GM23338 (cell line): ENCODE measurements around the gene RNF20. TPM values are rescaled to one million over a fixed set of nuclear protein-coding genes. Genes with fewer than 3 reads are reported as not detected.
"Not testable (repeated sequence)": the region's sequence is repeated elsewhere in the genome, so short reads cannot be mapped to it uniquely, and the experiment has no call there.

Source experiments
- ATAC-seq: fragments of 200-7000 bp; cut with Tn5 transposase; 3 replicates; pipeline ENCODE4 v1.9.1; 2020
- DNase-seq: peaks from one replicate; pipeline ENCODE4 v3.0.0-alpha.2; 2015; ENCODE audit warnings: low spot score
- H2AFZ ChIP-seq: fragments of 200-600 bp; sonication (generic); 2 replicates; pipeline ENCODE4 v1.8.0; 2016; ENCODE audit warnings: antibody characterized with exemption, mild to moderate bottlenecking, moderate library complexity
- H3F3A ChIP-seq: fragments of 200-600 bp; sonication (generic); replicated peaks from 2 replicates; pipeline ENCODE4 v1.8.0; 2017; ENCODE audit warnings: antibody characterized with exemption, mixed run types, low read depth
- H3K27ac ChIP-seq: fragments of 200-600 bp; sonication (generic); 2 replicates; pipeline ENCODE4 v1.6.1; 2016; ENCODE audit warnings: low read depth
- H3K27me3 ChIP-seq: fragments of 200-600 bp; sonication (generic); 2 replicates; pipeline ENCODE4 v1.8.0; 2016; ENCODE audit warnings: mild to moderate bottlenecking, mixed run types, moderate library complexity; ENCODE audit not compliant: insufficient read depth
- H3K36me3 ChIP-seq: fragments of 200-600 bp; sonication (generic); 2 replicates; pipeline ENCODE4 v1.8.0; 2016; ENCODE audit warnings: mild to moderate bottlenecking; ENCODE audit not compliant: insufficient read depth
- H3K4me1 ChIP-seq: fragments of 200-600 bp; sonication (generic); 2 replicates; pipeline ENCODE4 v1.8.0; 2016; ENCODE audit warnings: mild to moderate bottlenecking, moderate library complexity; ENCODE audit not compliant: insufficient read depth
- H3K4me2 ChIP-seq: fragments of 200-600 bp; sonication (generic); 2 replicates; pipeline ENCODE4 v1.7.1; 2017; ENCODE audit warnings: mixed run types
- H3K4me3 ChIP-seq: fragments of 200-600 bp; sonication (generic); 2 replicates; pipeline ENCODE4 v1.6.1; 2016; ENCODE audit warnings: mixed run types
- H3K79me2 ChIP-seq: fragments of 200-600 bp; sonication (generic); replicated peaks from 2 replicates; pipeline ENCODE4 v1.8.0; 2017; ENCODE audit warnings: mild to moderate bottlenecking; ENCODE audit not compliant: insufficient read depth
- H3K9me2 ChIP-seq: fragments of 200-600 bp; sonication (generic); 2 replicates; pipeline ENCODE4 v1.8.0; 2017; ENCODE audit not compliant: insufficient read depth
- H4K20me1 ChIP-seq: fragments of 200-600 bp; sonication (generic); replicated peaks from 2 replicates; pipeline ENCODE4 v1.8.0; 2017; ENCODE audit warnings: mild to moderate bottlenecking; ENCODE audit not compliant: insufficient read depth
- H3K27ac Mint-ChIP-seq: 2 replicates; pipeline ENCODE4 v1.8.0; 2020; ENCODE audit warnings: inconsistent platforms, mild to moderate bottlenecking, moderate library complexity, mixed read lengths
- H3K27me3 Mint-ChIP-seq: 3 replicates; pipeline ENCODE4 v1.8.0; 2022; ENCODE audit warnings: low read depth, mild to moderate bottlenecking, moderate library complexity, mixed read lengths, inconsistent platforms; ENCODE audit not compliant: insufficient read depth, poor library complexity
- H3K36me3 Mint-ChIP-seq: 3 replicates; pipeline ENCODE4 v1.8.0; 2021; ENCODE audit warnings: low read depth, mild to moderate bottlenecking, inconsistent platforms, moderate library complexity, mixed read lengths
- H3K4me1 Mint-ChIP-seq: 3 replicates; pipeline ENCODE4 v1.8.0; 2020; ENCODE audit warnings: mild to moderate bottlenecking, inconsistent platforms, mixed read lengths
- H3K4me3 Mint-ChIP-seq: 3 replicates; pipeline ENCODE4 v1.8.0; 2021; ENCODE audit warnings: moderate library complexity, mild to moderate bottlenecking, inconsistent platforms, mixed read lengths
- H3K9me3 Mint-ChIP-seq: 3 replicates; pipeline ENCODE4 v1.8.0; 2020; ENCODE audit warnings: moderate library complexity, mild to moderate bottlenecking, inconsistent platforms, mixed read lengths
- CREB1 ChIP-seq: fragments of 250-450 bp; sonication (Bioruptor Pico); IDR thresholded peaks from 2 replicates; pipeline ENCODE4 v1.5.0; 2020; ENCODE audit warnings: low read depth, mild to moderate bottlenecking, moderate library complexity
- ETS1 ChIP-seq: IDR thresholded peaks from 2 replicates; pipeline ENCODE4 v1.6.1; 2016; ENCODE audit warnings: antibody characterized with exemption
- EZH2 ChIP-seq: fragments of 200-600 bp; sonication (generic); IDR thresholded peaks from one replicate; pipeline ENCODE4 v1.8.0; 2017; ENCODE audit warnings: antibody characterized with exemption, mild to moderate bottlenecking, low read depth; ENCODE audit not compliant: unreplicated experiment
- EZH2phosphoT487 ChIP-seq: fragments of 200-600 bp; sonication (generic); IDR thresholded peaks from one replicate; pipeline ENCODE4 v1.8.1; 2018; ENCODE audit warnings: antibody characterized with exemption; ENCODE audit not compliant: unreplicated experiment
- JUNB ChIP-seq: IDR thresholded peaks from one replicate; pipeline ENCODE4 v1.6.1; 2016; ENCODE audit warnings: antibody characterized with exemption; ENCODE audit not compliant: unreplicated experiment
- POLR2AphosphoS5 ChIP-seq: IDR thresholded peaks from 2 replicates; pipeline ENCODE4 v1.6.1; 2016; ENCODE audit warnings: antibody characterized with exemption, low read depth
- STAT1 ChIP-seq: IDR thresholded peaks from one replicate; pipeline ENCODE4 v1.6.1; 2016; ENCODE audit warnings: antibody characterized with exemption; ENCODE audit not compliant: unreplicated experiment
- ZNF114 ChIP-seq: fragments of 250-450 bp; sonication (Bioruptor Pico); IDR thresholded peaks from 2 replicates; pipeline ENCODE4 v1.5.0; 2020; ENCODE audit warnings: mild to moderate bottlenecking, moderate library complexity
- ZNF331 ChIP-seq: fragments of 250-450 bp; sonication (Bioruptor Pico); IDR thresholded peaks from 2 replicates; pipeline ENCODE4 v1.5.0; 2020; ENCODE audit warnings: low read depth, mild to moderate bottlenecking, moderate library complexity
- polyA plus RNA-seq: library from polyadenylated mRNA; unstranded; fragments of >200 nt; fragmentation: Nextera tagmentation; extraction: Ambion mirVana; gene quantifications from 2 replicates; pipeline ENCODE4 v1.2.1, GENCODE V29; 2016
- total RNA-seq: library from RNA; depleted of rRNA; stranded (reverse); fragments of >200 nt; shearing (Covaris generic); gene quantifications from 2 replicates; pipeline ENCODE4 v1.2.3, GENCODE V29; 2014
- TF ChIP-seq, protein P1 (sequence below): IDR thresholded peaks from one replicate; pipeline ENCODE4 v1.6.1; 2018; ENCODE audit warnings: antibody characterized with exemption; ENCODE audit not compliant: unreplicated experiment
- TF ChIP-seq, protein P2 (sequence below): fragments of 250-450 bp; sonication (Bioruptor Pico); IDR thresholded peaks from 2 replicates; pipeline ENCODE4 v1.5.0; 2020; ENCODE audit warnings: mild to moderate bottlenecking, moderate library complexity

RNF20 gene
- total and polyA plus RNA-seq, 2 experiments from 2014 or later = 33.6 to 36.2 TPM

DNA sequence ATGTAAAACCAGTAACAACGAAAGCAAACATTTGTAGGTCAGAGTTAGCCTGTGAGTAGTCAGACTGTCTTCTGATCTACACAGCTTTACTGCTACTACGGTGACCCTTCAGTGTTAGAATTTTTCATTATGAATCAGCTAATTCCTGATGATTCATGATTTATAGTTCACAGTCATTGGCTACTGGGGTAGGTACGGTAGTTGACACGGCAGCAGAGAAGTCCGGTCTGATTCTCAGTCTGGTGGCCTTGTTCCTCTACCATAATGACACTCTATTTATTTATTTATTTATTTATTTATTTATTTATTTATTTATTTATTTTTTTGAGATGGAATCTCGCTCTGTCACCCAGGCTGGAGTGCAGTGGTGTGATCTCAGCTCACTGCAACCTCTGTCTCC lies 56.4 kb downstream of the RNF20 start:
- H3K27ac ChIP-seq, H3K36me3 ChIP-seq, H3K27ac Mint-ChIP-seq, H3K36me3 Mint-ChIP-seq, H3K9me3 Mint-ChIP-seq, ATAC-seq, H3K4me3 Mint-ChIP-seq, H2AFZ ChIP-seq, H3K4me1 ChIP-seq, H3K9me2 ChIP-seq, H3K27me3 ChIP-seq, H3K27me3 Mint-ChIP-seq, H3K79me2 ChIP-seq, H3K4me1 Mint-ChIP-seq, DNase-seq, H4K20me1 ChIP-seq, H3K4me2 ChIP-seq, H3F3A ChIP-seq, H3K4me3 ChIP-seq: not testable (repeated sequence)

GRCh38 chr9:101590901-101591300 lies 57.2 kb downstream of the RNF20 start:
- Mint-ChIP-seq H3K4me3 (no peak overlapping the region), H3K9me3 (no peaks in the 10 kb centered on the region; the same call in 2 of the 3 replicates), H3K27me3 (peaks cover 7% of the 10 kb centered on the region), H3K27ac (no peak overlapping the region), H3K36me3 (no peaks in the 10 kb centered on the region), H3K4me1 (no peaks in the 10 kb centered on the region)
- Histone ChIP-seq H3K4me2 (no peak overlapping the region), H4K20me1 (no peaks in the 10 kb centered on the region), H3K4me1 (no peaks in the 10 kb centered on the region), H3K36me3 (no peaks in the 10 kb centered on the region), H3K79me2 (no peaks in the 10 kb centered on the region), H3K9me2 (peaks cover 6% of the 10 kb centered on the region; the same call in 1 of the 2 replicates), H3K27me3 (no peaks in the 10 kb centered on the region), H3K27ac (no peak overlapping the region), H2AFZ (no peak overlapping the region), H3F3A (no peaks in the 10 kb centered on the region), H3K4me3 (no peak overlapping the region)
- no peak for ATAC-seq
- no peak for DNase-seq
- TF ChIP-seq CREB1 (CRISPR knock-in tag) = no peak
- no peak for TF ChIP-seq POLR2AphosphoS5
- TF ChIP-seq, protein P1, sequence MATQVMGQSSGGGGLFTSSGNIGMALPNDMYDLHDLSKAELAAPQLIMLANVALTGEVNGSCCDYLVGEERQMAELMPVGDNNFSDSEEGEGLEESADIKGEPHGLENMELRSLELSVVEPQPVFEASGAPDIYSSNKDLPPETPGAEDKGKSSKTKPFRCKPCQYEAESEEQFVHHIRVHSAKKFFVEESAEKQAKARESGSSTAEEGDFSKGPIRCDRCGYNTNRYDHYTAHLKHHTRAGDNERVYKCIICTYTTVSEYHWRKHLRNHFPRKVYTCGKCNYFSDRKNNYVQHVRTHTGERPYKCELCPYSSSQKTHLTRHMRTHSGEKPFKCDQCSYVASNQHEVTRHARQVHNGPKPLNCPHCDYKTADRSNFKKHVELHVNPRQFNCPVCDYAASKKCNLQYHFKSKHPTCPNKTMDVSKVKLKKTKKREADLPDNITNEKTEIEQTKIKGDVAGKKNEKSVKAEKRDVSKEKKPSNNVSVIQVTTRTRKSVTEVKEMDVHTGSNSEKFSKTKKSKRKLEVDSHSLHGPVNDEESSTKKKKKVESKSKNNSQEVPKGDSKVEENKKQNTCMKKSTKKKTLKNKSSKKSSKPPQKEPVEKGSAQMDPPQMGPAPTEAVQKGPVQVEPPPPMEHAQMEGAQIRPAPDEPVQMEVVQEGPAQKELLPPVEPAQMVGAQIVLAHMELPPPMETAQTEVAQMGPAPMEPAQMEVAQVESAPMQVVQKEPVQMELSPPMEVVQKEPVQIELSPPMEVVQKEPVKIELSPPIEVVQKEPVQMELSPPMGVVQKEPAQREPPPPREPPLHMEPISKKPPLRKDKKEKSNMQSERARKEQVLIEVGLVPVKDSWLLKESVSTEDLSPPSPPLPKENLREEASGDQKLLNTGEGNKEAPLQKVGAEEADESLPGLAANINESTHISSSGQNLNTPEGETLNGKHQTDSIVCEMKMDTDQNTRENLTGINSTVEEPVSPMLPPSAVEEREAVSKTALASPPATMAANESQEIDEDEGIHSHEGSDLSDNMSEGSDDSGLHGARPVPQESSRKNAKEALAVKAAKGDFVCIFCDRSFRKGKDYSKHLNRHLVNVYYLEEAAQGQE = no peak
- TF ChIP-seq EZH2phosphoT487 = no peak
- TF ChIP-seq EZH2 = no peak
- TF ChIP-seq STAT1 = no peak
- TF ChIP-seq, protein P2, sequence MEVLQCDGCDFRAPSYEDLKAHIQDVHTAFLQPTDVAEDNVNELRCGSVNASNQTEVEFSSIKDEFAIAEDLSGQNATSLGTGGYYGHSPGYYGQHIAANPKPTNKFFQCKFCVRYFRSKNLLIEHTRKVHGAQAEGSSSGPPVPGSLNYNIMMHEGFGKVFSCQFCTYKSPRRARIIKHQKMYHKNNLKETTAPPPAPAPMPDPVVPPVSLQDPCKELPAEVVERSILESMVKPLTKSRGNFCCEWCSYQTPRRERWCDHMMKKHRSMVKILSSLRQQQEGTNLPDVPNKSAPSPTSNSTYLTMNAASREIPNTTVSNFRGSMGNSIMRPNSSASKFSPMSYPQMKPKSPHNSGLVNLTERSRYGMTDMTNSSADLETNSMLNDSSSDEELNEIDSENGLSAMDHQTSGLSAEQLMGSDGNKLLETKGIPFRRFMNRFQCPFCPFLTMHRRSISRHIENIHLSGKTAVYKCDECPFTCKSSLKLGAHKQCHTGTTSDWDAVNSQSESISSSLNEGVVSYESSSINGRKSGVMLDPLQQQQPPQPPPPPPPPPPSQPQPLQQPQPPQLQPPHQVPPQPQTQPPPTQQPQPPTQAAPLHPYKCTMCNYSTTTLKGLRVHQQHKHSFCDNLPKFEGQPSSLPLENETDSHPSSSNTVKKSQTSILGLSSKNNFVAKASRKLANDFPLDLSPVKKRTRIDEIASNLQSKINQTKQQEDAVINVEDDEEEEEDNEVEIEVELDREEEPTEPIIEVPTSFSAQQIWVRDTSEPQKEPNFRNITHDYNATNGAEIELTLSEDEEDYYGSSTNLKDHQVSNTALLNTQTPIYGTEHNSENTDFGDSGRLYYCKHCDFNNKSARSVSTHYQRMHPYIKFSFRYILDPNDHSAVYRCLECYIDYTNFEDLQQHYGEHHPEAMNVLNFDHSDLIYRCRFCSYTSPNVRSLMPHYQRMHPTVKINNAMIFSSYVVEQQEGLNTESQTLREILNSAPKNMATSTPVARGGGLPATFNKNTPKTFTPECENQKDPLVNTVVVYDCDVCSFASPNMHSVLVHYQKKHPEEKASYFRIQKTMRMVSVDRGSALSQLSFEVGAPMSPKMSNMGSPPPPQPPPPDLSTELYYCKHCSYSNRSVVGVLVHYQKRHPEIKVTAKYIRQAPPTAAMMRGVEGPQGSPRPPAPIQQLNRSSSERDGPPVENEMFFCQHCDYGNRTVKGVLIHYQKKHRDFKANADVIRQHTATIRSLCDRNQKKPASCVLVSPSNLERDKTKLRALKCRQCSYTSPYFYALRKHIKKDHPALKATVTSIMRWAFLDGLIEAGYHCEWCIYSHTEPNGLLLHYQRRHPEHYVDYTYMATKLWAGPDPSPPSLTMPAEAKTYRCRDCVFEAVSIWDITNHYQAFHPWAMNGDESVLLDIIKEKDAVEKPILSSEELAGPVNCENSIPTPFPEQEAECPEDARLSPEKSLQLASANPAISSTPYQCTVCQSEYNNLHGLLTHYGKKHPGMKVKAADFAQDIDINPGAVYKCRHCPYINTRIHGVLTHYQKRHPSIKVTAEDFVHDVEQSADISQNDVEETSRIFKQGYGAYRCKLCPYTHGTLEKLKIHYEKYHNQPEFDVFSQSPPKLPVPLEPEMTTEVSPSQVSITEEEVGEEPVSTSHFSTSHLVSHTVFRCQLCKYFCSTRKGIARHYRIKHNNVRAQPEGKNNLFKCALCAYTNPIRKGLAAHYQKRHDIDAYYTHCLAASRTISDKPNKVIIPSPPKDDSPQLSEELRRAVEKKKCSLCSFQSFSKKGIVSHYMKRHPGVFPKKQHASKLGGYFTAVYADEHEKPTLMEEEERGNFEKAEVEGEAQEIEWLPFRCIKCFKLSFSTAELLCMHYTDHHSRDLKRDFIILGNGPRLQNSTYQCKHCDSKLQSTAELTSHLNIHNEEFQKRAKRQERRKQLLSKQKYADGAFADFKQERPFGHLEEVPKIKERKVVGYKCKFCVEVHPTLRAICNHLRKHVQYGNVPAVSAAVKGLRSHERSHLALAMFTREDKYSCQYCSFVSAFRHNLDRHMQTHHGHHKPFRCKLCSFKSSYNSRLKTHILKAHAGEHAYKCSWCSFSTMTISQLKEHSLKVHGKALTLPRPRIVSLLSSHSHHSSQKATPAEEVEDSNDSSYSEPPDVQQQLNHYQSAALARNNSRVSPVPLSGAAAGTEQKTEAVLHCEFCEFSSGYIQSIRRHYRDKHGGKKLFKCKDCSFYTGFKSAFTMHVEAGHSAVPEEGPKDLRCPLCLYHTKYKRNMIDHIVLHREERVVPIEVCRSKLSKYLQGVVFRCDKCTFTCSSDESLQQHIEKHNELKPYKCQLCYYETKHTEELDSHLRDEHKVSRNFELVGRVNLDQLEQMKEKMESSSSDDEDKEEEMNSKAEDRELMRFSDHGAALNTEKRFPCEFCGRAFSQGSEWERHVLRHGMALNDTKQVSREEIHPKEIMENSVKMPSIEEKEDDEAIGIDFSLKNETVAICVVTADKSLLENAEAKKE (CRISPR knock-in tag) = no peak
- no peak for TF ChIP-seq ZNF114
- no peak for TF ChIP-seq ETS1
- TF ChIP-seq ZNF331 (CRISPR knock-in tag) = no peak
- TF ChIP-seq JUNB = no peak
